SK-N-SH (cell line): ENCODE measurements around the gene IFT122. TPM values are rescaled to one million over a fixed set of nuclear protein-coding genes. Genes with fewer than 3 reads are reported as not detected.

ENCODE experiments used
- CTCF ChIA-PET: fragments of 300-600, 350-600 bp; formaldehyde crosslinking; extraction: SDS; loops from one replicate; lab custom pipeline; 2021; lab: Yijun Ruan, JAX
- POLR2A ChIA-PET: fragments of 350-600 bp; sonication (Branson Sonifier 250); formaldehyde crosslinking; extraction: SDS; loops from one replicate; lab custom pipeline; 2020; ENCODE audit warnings: antibody characterized with exemption, inconsistent platforms; lab: Yijun Ruan, JAX
- DNase-seq: peaks from one replicate; pipeline ENCODE4 v3.0.0; 2012
- H2AFZ ChIP-seq: fragments of 200-600 bp; sonication (generic); 2 replicates; pipeline ENCODE4 v1.8.1; 2016; ENCODE audit warnings: antibody characterized with exemption, mild to moderate bottlenecking, low read depth
- H3F3A ChIP-seq: fragments of 200-600 bp; sonication (generic); replicated peaks from 2 replicates; pipeline ENCODE3; 2016; ENCODE audit warnings: antibody characterized with exemption, mild to moderate bottlenecking; ENCODE audit not compliant: insufficient read depth
- H3K27ac ChIP-seq, 2 experiments: fragments of 200-500 bp in 1 of 2; fragments of 200-600 bp in 1 of 2; sonication (Bioruptor generic) in 1 of 2; sonication (generic), shearing (Covaris generic) in 1 of 2; 2 replicates each; pipeline versions ENCODE4 v1.5.1 to v1.6.1; 2014 to 2016; ENCODE audit warnings: low read depth in 2 of 2, inconsistent platforms in 1 of 2, low read length in 1 of 2, mild to moderate bottlenecking in 1 of 2, mixed read lengths in 1 of 2
- H3K27me3 ChIP-seq: fragments of 200-600 bp; sonication (generic), shearing (Covaris generic); 2 replicates; pipeline ENCODE4 v1.6.1; 2016; ENCODE audit warnings: mixed run types; ENCODE audit not compliant: insufficient read depth
- H3K36me3 ChIP-seq, 2 experiments: fragments of 200-500 bp in 1 of 2; fragments of 200-600 bp in 1 of 2; sonication (Bioruptor generic) in 1 of 2; sonication (generic) in 1 of 2; replicated peaks in 1 of 2; 2 replicates each; pipeline versions ENCODE3 to v1.5.1; 2014 to 2016; ENCODE audit warnings: low read length in 1 of 2, mild to moderate bottlenecking in 1 of 2; ENCODE audit not compliant: insufficient read depth in 2 of 2, control insufficient read depth in 1 of 2
- H3K4me1 ChIP-seq, 2 experiments: fragments of 200-500 bp in 1 of 2; fragments of 200-600 bp in 1 of 2; sonication (Bioruptor generic) in 1 of 2; sonication (generic), shearing (Covaris generic) in 1 of 2; 2 replicates each; pipeline versions ENCODE4 v1.5.1 to v1.6.1; 2014 to 2016; ENCODE audit warnings: low read depth in 1 of 2, low read length in 1 of 2, mixed run types in 1 of 2; ENCODE audit not compliant: insufficient read depth in 2 of 2, control insufficient read depth in 1 of 2
- H3K4me2 ChIP-seq: fragments of 200-600 bp; sonication (generic), shearing (Covaris generic); 2 replicates; pipeline ENCODE4 v1.6.1; 2017; ENCODE audit warnings: mixed run types
- H3K4me3 ChIP-seq, 2 experiments: fragments of 200-500 bp in 1 of 2; fragments of 200-600 bp in 1 of 2; sonication (Bioruptor generic) in 1 of 2; sonication (generic), shearing (Covaris generic) in 1 of 2; 2 replicates each; pipeline versions ENCODE4 v1.5.1 to v1.8.1; 2014 to 2016; ENCODE audit warnings: low read depth in 2 of 2, inconsistent platforms in 1 of 2, low read length in 1 of 2, mild to moderate bottlenecking in 1 of 2, mixed read lengths in 1 of 2, moderate library complexity in 1 of 2
- H3K79me2 ChIP-seq: fragments of 200-600 bp; sonication (generic); 2 replicates; pipeline ENCODE4 v1.8.1; 2017; ENCODE audit warnings: mild to moderate bottlenecking; ENCODE audit not compliant: insufficient read depth
- H3K9ac ChIP-seq: fragments of 200-600 bp; sonication (generic); 2 replicates; pipeline ENCODE4 v1.6.1; 2017; ENCODE audit warnings: mixed run types
- H3K9me2 ChIP-seq: fragments of 200-600 bp; sonication (generic); 2 replicates; pipeline ENCODE4 v1.6.1; 2017; ENCODE audit warnings: mixed run types
- H3K9me3 ChIP-seq: fragments of 200-600 bp; sonication (generic); 2 replicates; pipeline ENCODE4 v1.6.1; 2017; ENCODE audit warnings: mixed run types, mild to moderate bottlenecking, moderate library complexity
- H4K20me1 ChIP-seq: fragments of 200-600 bp; sonication (generic); 2 replicates; pipeline ENCODE4 v1.6.1; 2017; ENCODE audit warnings: mild to moderate bottlenecking, mixed run types; ENCODE audit not compliant: insufficient read depth
- CTCF ChIP-seq: fragments of 200-600 bp; sonication (generic); IDR thresholded peaks from 2 replicates; pipeline ENCODE4 v1.6.1; 2017; ENCODE audit warnings: antibody characterized with exemption, mild to moderate bottlenecking, moderate library complexity
- ELF1 ChIP-seq: IDR thresholded peaks from 2 replicates; pipeline ENCODE4 v1.4.0; 2012
- EP300 ChIP-seq, 2 experiments: IDR thresholded peaks; 2 replicates each; pipeline versions ENCODE4 v1.4.0 to v1.6.1; 2012; ENCODE audit warnings: borderline replicate concordance in 1 of 2, low read depth in 1 of 2, low read length in 1 of 2
- EZH2phosphoT487 ChIP-seq: fragments of 200-600 bp; sonication (generic); IDR thresholded peaks from 2 replicates; pipeline ENCODE4 v1.6.1; 2017; ENCODE audit warnings: low read depth, mixed run types, mild to moderate bottlenecking, antibody characterized with exemption, moderate library complexity, borderline replicate concordance
- GABPA ChIP-seq: IDR thresholded peaks from 2 replicates; pipeline ENCODE4 v1.4.0; 2012; ENCODE audit warnings: low read depth, mild to moderate bottlenecking
- GATA2 ChIP-seq: sonication (generic); formaldehyde crosslinking; IDR thresholded peaks from 2 replicates; pipeline ENCODE4 v1.5.0; 2020; ENCODE audit warnings: mild to moderate bottlenecking, missing genetic modification reagents
- JUND ChIP-seq: IDR thresholded peaks from 2 replicates; pipeline ENCODE4 v1.4.0; 2012
- MEF2A ChIP-seq: IDR thresholded peaks from 2 replicates; pipeline ENCODE4 v1.4.0; 2012; ENCODE audit warnings: low read depth, borderline replicate concordance
- MXI1 ChIP-seq: IDR thresholded peaks from 2 replicates; pipeline ENCODE4 v1.6.1; 2012; ENCODE audit warnings: mild to moderate bottlenecking, low read depth, low read length, improper control_type of control experiment
- NFIC ChIP-seq: IDR thresholded peaks from 2 replicates; pipeline ENCODE4 v1.4.0; 2012; ENCODE audit warnings: borderline replicate concordance
- NRF1 ChIP-seq: IDR thresholded peaks from 2 replicates; pipeline ENCODE4 v1.6.1; 2012; ENCODE audit warnings: low read depth, mild to moderate bottlenecking, low read length
- PBX3 ChIP-seq: IDR thresholded peaks from 2 replicates; pipeline ENCODE4; 2012
- RAD21 ChIP-seq: IDR thresholded peaks from 2 replicates; pipeline ENCODE4 v1.6.1; 2012; ENCODE audit warnings: mild to moderate bottlenecking, low read length
- RCOR1 ChIP-seq: fragments of 150-350 bp; IDR thresholded peaks from 2 replicates; pipeline ENCODE4 v1.6.1; 2017; ENCODE audit warnings: antibody characterized with exemption, low read length
- REST ChIP-seq: IDR thresholded peaks from 2 replicates; pipeline ENCODE4 v1.6.1; 2012; ENCODE audit warnings: mild to moderate bottlenecking, low read depth, low read length, moderate library complexity
- RFX5 ChIP-seq: IDR thresholded peaks from 2 replicates; pipeline ENCODE4 v1.6.1; 2012; ENCODE audit warnings: mild to moderate bottlenecking, improper control_type of control experiment, low read length
- SMC3 ChIP-seq: IDR thresholded peaks from 2 replicates; pipeline ENCODE4 v1.6.1; 2012; ENCODE audit warnings: low read depth, low read length, improper control_type of control experiment
- TCF12 ChIP-seq: IDR thresholded peaks from 2 replicates; pipeline ENCODE4 v1.4.0; 2012
- USF2 ChIP-seq: fragments of 150-350 bp; IDR thresholded peaks from 2 replicates; pipeline ENCODE4 v1.6.1; 2017; ENCODE audit warnings: antibody characterized with exemption, low read length, low read depth, borderline replicate concordance
- WGBS: methylation state at CpG from one replicate; pipeline ENCODE4 v1.1.6; 2017; ENCODE audit warnings: low lambda C conversion rate; 5-methylcytosine and 5-hydroxymethylcytosine counted together
- polyA plus RNA-seq, 3 experiments: library from polyadenylated mRNA; depleted of rRNA; stranded (reverse); fragments of >200 nt; gene quantifications; 2 replicates each; pipeline ENCODE4 v1.2.3, GENCODE V29; 2012

The IFT122 gene
- polyA plus RNA-seq, 1 of the 3 experiments (the other 2 are of a cell fraction), result 20.1 TPM

- Histone ChIP-seq H2AFZ (peak overlapping the region; percentile 100), H3K27me3 (no peaks in the 10 kb centered on the region), H4K20me1 (peaks cover 38% of the 10 kb centered on the region), H3K4me1 (peaks cover 5 to 10% of the 10 kb centered on the region in 2 experiments; a peak in 1 of 4 replicates), H3K36me3 (peaks cover 0 to 7% of the 10 kb centered on the region in 2 experiments), H3K9me3 (no peaks in the 10 kb centered on the region), H3K79me2 (peaks cover 46% of the 10 kb centered on the region), H3K4me3 (peak overlapping the region; percentile 65 to 90), H3F3A (peaks cover 4% of the 10 kb centered on the region), H3K9me2 (no peaks in the 10 kb centered on the region), H3K27ac (peak overlapping the region; percentile 72 to 86; a peak in 3 of 4 replicates), H3K4me2 (peak overlapping the region; percentile 94), H3K9ac (peak overlapping the region; percentile 95)
- peak; percentile 55 for DNase-seq
- 0% methylated on average over 9 of the region's 18 CpGs for WGBS
- POLR2A ChIA-PET, result no interaction called here
- CTCF ChIA-PET, result interaction anchor here (0.6 to 1.7 kb wide), 8 partner anchors 10 to 84 kb away, joined by 3 to 10 read pairs (median 3); a partner anchor contains a TSS
- TF ChIP-seq JUND, result no peak
- TF ChIP-seq USF2, result no peak
- TF ChIP-seq RAD21, result no peak
- no peak for TF ChIP-seq MEF2A
- no peak for TF ChIP-seq ELF1
- no peak for TF ChIP-seq RCOR1
- TF ChIP-seq SMC3, result no peak
- no peak for TF ChIP-seq REST
Observed at GRCh38 chr3:129398803-129399144, 41.2 kb upstream of the IFT122 start.

- Histone ChIP-seq H4K20me1 (peaks cover 38% of the 10 kb centered on the region), H2AFZ (peak overlapping the region; percentile 100), H3K4me2 (peak overlapping the region; percentile 94), H3K9ac (peak overlapping the region; percentile 95), H3K27me3 (no peaks in the 10 kb centered on the region), H3K79me2 (peaks cover 46% of the 10 kb centered on the region), H3K36me3 (peaks cover 0 to 7% of the 10 kb centered on the region in 2 experiments), H3K4me1 (peaks cover 5 to 10% of the 10 kb centered on the region in 2 experiments; a peak in 1 of 4 replicates), H3K4me3 (peak overlapping the region; percentile 65 to 90), H3K9me3 (no peaks in the 10 kb centered on the region), H3F3A (peaks cover 4% of the 10 kb centered on the region), H3K9me2 (no peaks in the 10 kb centered on the region), H3K27ac (peak overlapping the region; percentile 72 to 86)
- 3% methylated on average over 22 of the region's 25 CpGs for WGBS
- CTCF ChIA-PET, result interaction anchor here (0.6 to 1.7 kb wide), 16 partner anchors 9 to 214 kb away, joined by 3 to 10 read pairs (median 3); a partner anchor contains a TSS
- peak; percentile 87 for DNase-seq
- POLR2A ChIA-PET, result no interaction called here
- peak; percentile 23; the same call in 1 of the 2 replicates for TF ChIP-seq RFX5
- TF ChIP-seq GATA2 (CRISPR knock-in tag), result no peak
- TF ChIP-seq PBX3, result no peak
- TF ChIP-seq JUND, result no peak
- TF ChIP-seq MXI1, result no peak
- TF ChIP-seq GABPA, result peak; percentile 90
- TF ChIP-seq EZH2phosphoT487, result no peak
- TF ChIP-seq CTCF, result peak; percentile 85
- TF ChIP-seq NFIC, result no peak
- TF ChIP-seq USF2, result no peak
- TF ChIP-seq TCF12, result no peak
- TF ChIP-seq EP300 (IDR thresholded peaks at IDR 0.05; ENCODE audit: borderline replicate concordance in 1 of 2, low read depth in 1 of 2, low read length in 1 of 2), result no peak
- TF ChIP-seq NRF1, result no peak
Observed at GRCh38 chr3:129399145-129399894, 40.7 kb upstream of the IFT122 start.
